BJ (cell line): ENCODE data around the gene ZFAND3. TPM values are rescaled to one million over a fixed set of nuclear protein-coding genes. Genes with fewer than 3 reads are reported as not detected.

Experiments
- CTCF ChIA-PET: fragments of 350-600 bp; formaldehyde crosslinking; extraction: SDS; loops from one replicate; lab custom pipeline; 2021; ENCODE audit warnings: antibody characterized with exemption, inconsistent platforms; lab: Yijun Ruan, JAX
- POLR2A ChIA-PET: fragments of 300-600 bp; sonication (Branson Sonifier 250); formaldehyde crosslinking; extraction: SDS; loops from one replicate; lab custom pipeline; 2021; ENCODE audit warnings: antibody characterized with exemption; lab: Charles Lee
- DNase-seq: peaks from one replicate; pipeline ENCODE4 v3.0.0-alpha.2; 2011; ENCODE audit warnings: low read depth
- H3K27me3 ChIP-seq: 2 replicates; pipeline ENCODE4 v1.6.0; 2011; ENCODE audit warnings: low read length; ENCODE audit not compliant: control insufficient read depth, insufficient read depth
- H3K36me3 ChIP-seq: 2 replicates; pipeline ENCODE4 v1.5.1; 2011; ENCODE audit warnings: low read length; ENCODE audit not compliant: control insufficient read depth, insufficient read depth
- H3K4me3 ChIP-seq: 2 replicates; pipeline ENCODE4 v1.5.1; 2011; ENCODE audit warnings: low read depth, mild to moderate bottlenecking, control low read depth, low read length
- CTCF ChIP-seq: IDR thresholded peaks from 2 replicates; pipeline ENCODE4 v1.5.1; 2011; ENCODE audit warnings: low read depth, mild to moderate bottlenecking, control low read depth, inconsistent platforms, low read length, moderate library complexity; ENCODE audit not compliant: insufficient read depth
- polyA plus RNA-seq: library from polyadenylated mRNA; depleted of rRNA; stranded (reverse); fragments of >200 nt; gene quantifications from 2 replicates; pipeline ENCODE4 v1.2.3, GENCODE V29; 2011

The ZFAND3 gene
- polyA plus RNA-seq, 1 experiment = 15.5 TPM

GRCh38 chr6:37903351-37904340, 84.1 kb downstream of the ZFAND3 start:
- CTCF ChIA-PET = interaction anchor here (0.6 kb wide), 1 partner anchor 199 kb away, joined by 3 read pairs; no protein-coding TSS in a partner anchor
- POLR2A ChIA-PET = no interaction called here
- H3K4me3 ChIP-seq = no peak overlapping the region
- no peak for DNase-seq
- no peaks in the 10 kb centered on the region for H3K27me3 ChIP-seq
- no peaks in the 10 kb centered on the region for H3K36me3 ChIP-seq
- no peak for TF ChIP-seq CTCF

- Histone ChIP-seq H3K4me3 (no peak overlapping the region), H3K27me3 (no peaks in the 10 kb centered on the region), H3K36me3 (no peaks in the 10 kb centered on the region)
- TF ChIP-seq CTCF = no peak
- POLR2A ChIA-PET = no interaction called here
- CTCF ChIA-PET = no interaction called here
- no peak for DNase-seq
These were observed 85.1 kb downstream of the ZFAND3 start for GRCh38 chr6:37904590-37904989.

- Histone ChIP-seq H3K27me3 (no peaks in the 10 kb centered on the region), H3K4me3 (no peak overlapping the region), H3K36me3 (no peaks in the 10 kb centered on the region)
- ChIA-PET CTCF (no interaction called here), POLR2A (no interaction called here)
- DNase-seq = no peak
- TF ChIP-seq CTCF = no peak
These were observed 86.6 kb downstream of the ZFAND3 start for GRCh38 chr6:37906121-37906520.

- no peaks in the 10 kb centered on the region for H3K27me3 ChIP-seq
- DNase-seq = no peak
- H3K4me3 ChIP-seq = no peak overlapping the region
- CTCF ChIA-PET = no interaction called here
- TF ChIP-seq CTCF = no peak
- no peaks in the 10 kb centered on the region for H3K36me3 ChIP-seq
- POLR2A ChIA-PET = no interaction called here
These were observed 91.5 kb downstream of the ZFAND3 start for GRCh38 chr6:37910998-37911397.

GRCh38 chr6:37913210-37913609, 93.7 kb downstream of the ZFAND3 start:
- POLR2A ChIA-PET = no interaction called here

More at GRCh38 chr6:37913210-37913609, 93.7 kb downstream of the ZFAND3 start:
- DNase-seq = no peak
- Histone ChIP-seq H3K36me3 (no peaks in the 10 kb centered on the region), H3K4me3 (no peak overlapping the region), H3K27me3 (no peaks in the 10 kb centered on the region)
- TF ChIP-seq CTCF = no peak
- CTCF ChIA-PET = no interaction called here
